ENCODE data around the gene MCC. TPM values are rescaled to one million over a fixed set of nuclear protein-coding genes. Genes with fewer than 3 reads are reported as not detected.

Gene MCC
- total and polyA plus RNA-seq, 7 donors: 1.4 to 13.8 (median 4.4) TPM

DNA sequence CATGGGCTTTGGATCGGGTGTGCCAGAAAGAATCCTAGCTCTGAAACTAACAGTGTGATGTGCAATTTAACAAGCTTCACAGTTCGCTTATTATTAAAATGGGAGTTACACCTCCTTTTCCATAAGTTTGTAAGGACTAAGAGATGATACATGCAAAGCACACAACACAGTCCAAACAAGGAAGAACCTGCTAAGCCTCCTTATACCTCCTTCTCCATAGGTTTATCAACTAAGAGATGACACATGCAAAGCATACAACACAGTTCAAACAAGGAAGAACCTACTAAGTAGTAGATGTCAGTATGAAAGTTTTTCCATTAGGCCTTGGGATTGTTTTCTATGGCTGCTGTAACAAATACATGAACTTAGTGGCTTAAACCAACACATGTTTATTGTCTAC lies 295.7 kb downstream of the MCC start:
- no peak for DNase-seq

DNA sequence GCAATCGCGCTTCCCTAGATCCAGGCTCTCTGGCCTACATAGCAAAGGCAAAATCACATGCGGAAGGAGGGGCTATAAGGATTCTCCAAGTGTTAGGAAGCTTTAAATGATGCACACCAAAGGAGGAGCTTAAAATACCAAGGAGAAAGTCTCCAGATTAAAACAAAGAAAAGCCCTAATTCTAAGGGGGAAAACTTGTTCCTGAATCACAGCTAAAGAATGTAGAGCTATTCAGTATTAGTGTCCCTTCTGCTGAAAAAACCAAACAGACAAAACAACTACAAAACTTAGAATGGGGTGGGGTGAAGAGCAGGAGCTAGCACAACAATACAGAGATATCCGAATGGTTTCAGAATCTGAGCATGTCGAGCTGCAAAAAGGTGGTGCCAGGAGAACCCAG lies 297.9 kb downstream of the MCC start:
- H3K4me3 ChIP-seq: no peak overlapping the region
- no peaks in the 10 kb centered on the region for H3K36me3 ChIP-seq (ENCODE audit: insufficient read depth in 1 of 2, low read depth in 1 of 2)
- no peak for ATAC-seq
- H3K4me1 ChIP-seq: peaks cover 8% of the 10 kb centered on the region
- TF ChIP-seq, protein P1, sequence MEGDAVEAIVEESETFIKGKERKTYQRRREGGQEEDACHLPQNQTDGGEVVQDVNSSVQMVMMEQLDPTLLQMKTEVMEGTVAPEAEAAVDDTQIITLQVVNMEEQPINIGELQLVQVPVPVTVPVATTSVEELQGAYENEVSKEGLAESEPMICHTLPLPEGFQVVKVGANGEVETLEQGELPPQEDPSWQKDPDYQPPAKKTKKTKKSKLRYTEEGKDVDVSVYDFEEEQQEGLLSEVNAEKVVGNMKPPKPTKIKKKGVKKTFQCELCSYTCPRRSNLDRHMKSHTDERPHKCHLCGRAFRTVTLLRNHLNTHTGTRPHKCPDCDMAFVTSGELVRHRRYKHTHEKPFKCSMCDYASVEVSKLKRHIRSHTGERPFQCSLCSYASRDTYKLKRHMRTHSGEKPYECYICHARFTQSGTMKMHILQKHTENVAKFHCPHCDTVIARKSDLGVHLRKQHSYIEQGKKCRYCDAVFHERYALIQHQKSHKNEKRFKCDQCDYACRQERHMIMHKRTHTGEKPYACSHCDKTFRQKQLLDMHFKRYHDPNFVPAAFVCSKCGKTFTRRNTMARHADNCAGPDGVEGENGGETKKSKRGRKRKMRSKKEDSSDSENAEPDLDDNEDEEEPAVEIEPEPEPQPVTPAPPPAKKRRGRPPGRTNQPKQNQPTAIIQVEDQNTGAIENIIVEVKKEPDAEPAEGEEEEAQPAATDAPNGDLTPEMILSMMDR (IDR thresholded peaks at IDR 0.05): no peak
- intact Hi-C loops (cut with DNase I): no loop called here
- 91% methylated on average over 5 of the region's 5 CpGs for WGBS, 3 donors
- H3K27me3 ChIP-seq (ENCODE audit: insufficient read depth in 3 of 3, low read length in 2 of 3): no peaks in the 10 kb centered on the region
- H3K27ac ChIP-seq: no peak overlapping the region
- DNase-seq: no peak
- peaks cover 4% of the 10 kb centered on the region for H3K9me3 ChIP-seq

More for the DNA sequence above, 295.7 kb downstream of the MCC start:
- H3K4me3 ChIP-seq: no peak overlapping the region
- H3K4me1 ChIP-seq: peaks cover 3% of the 10 kb centered on the region
- ATAC-seq: no peak
- H3K36me3 ChIP-seq (ENCODE audit: insufficient read depth in 1 of 2, low read depth in 1 of 2): no peaks in the 10 kb centered on the region
- no peaks in the 10 kb centered on the region for H3K27me3 ChIP-seq (ENCODE audit: insufficient read depth in 3 of 3, low read length in 2 of 3)
- TF ChIP-seq, protein P1 (IDR thresholded peaks at IDR 0.05): no peak
- no peak overlapping the region for H3K27ac ChIP-seq
- 94 to 97% (median 96%) methylated on average over 2 of the region's 2 CpGs for WGBS, 3 donors
- intact Hi-C loops (cut with DNase I): no loop called here
- peaks cover 4% of the 10 kb centered on the region for H3K9me3 ChIP-seq

DNA sequence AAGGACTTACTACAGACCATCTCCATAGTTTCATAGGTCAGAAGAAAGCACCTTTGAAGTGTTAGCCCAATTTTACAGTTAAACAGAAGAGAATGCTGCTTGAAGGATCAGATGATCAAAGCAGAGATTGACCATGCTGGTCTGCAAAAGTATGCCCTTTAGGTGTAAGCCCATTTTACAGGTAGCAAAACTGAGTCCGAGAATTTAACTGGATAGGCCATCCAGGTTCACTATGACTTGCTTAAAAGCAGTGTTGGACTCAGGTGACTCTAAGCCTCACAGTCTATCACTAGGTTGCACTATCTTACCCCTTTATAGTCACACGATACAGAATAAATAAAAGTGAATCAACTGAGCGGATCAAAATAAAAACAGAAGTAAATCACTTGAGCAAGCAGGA lies 299.0 kb downstream of the MCC start:
- Histone ChIP-seq H3K27me3 (ENCODE audit: insufficient read depth in 3 of 3, low read length in 2 of 3) (no peaks in the 10 kb centered on the region), H3K36me3 (ENCODE audit: insufficient read depth in 1 of 2, low read depth in 1 of 2) (no peaks in the 10 kb centered on the region), H3K4me1 (peaks cover 8% of the 10 kb centered on the region), H3K9me3 (peaks cover 4% of the 10 kb centered on the region), H3K4me3 (no peak overlapping the region), H3K27ac (no peak overlapping the region)
- ATAC-seq (no peak), DNase-seq (no peak)
- WGBS, 3 donors: 84 to 96% (median 96%) methylated on average over 3 of the region's 3 CpGs
- intact Hi-C loops (cut with DNase I): no loop called here
- TF ChIP-seq, protein P1 (IDR thresholded peaks at IDR 0.05): no peak

DNA sequence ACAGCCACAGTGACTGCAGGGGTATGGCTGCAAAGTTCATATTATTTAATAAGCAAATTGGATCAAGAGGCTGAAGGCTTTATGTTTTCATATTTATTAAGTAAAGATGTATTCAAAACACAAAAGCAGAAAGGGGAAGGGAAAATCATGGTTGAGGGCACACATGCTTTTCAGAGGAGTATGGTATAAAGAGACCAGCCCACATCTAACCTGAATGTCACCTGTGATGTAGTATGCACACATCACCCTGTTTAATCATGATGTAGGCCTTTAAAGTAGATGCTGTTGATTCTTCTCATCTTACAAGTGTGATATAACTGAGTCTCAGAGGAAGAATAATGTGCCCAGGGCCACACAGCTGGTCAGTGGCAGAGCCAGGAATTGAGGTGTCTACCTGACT lies 299.8 kb downstream of the MCC start:
- H3K27ac ChIP-seq: no peak overlapping the region
- H3K36me3 ChIP-seq (ENCODE audit: insufficient read depth in 1 of 2, low read depth in 1 of 2): no peaks in the 10 kb centered on the region
- H3K4me1 ChIP-seq: peaks cover 8% of the 10 kb centered on the region
- H3K4me3 ChIP-seq: no peak overlapping the region
- TF ChIP-seq, protein P1 (IDR thresholded peaks at IDR 0.05): no peak
- intact Hi-C loops (cut with DNase I): no loop called here
- peaks cover 4% of the 10 kb centered on the region for H3K9me3 ChIP-seq
- H3K27me3 ChIP-seq (ENCODE audit: insufficient read depth in 3 of 3, low read length in 2 of 3): no peaks in the 10 kb centered on the region
- ATAC-seq (no peak), DNase-seq (no peak)

DNA sequence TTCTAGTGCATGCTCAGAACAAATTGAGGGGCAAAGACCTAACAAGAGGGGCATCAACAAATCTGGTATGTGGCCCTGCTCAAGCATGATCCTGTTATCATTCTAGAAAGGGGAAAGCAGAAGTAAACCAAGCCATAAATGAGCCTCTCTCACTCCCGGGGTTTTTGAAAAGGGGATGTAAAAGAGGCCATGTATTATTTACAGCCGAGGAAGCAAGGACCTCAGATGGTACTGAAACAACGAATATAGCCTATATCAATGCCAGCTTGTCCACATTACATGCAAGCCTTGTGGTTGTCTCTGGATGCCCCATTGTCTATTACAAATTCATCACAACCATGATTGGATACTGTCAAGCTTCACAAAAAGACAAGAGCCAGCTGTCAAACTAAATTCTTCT lies 300.3 kb downstream of the MCC start:
- H3K36me3 ChIP-seq (ENCODE audit: insufficient read depth in 1 of 2, low read depth in 1 of 2): no peaks in the 10 kb centered on the region
- ATAC-seq (no peak), DNase-seq (no peak)
- intact Hi-C loops (cut with DNase I): no loop called here
- WGBS, 3 donors: 35 to 68% (median 64%) methylated on average over 3 of the region's 3 CpGs
- no peaks in the 10 kb centered on the region for H3K27me3 ChIP-seq (ENCODE audit: insufficient read depth in 3 of 3, low read length in 2 of 3)
- TF ChIP-seq, protein P1 (IDR thresholded peaks at IDR 0.05): no peak
- H3K9me3 ChIP-seq: peaks cover 3% of the 10 kb centered on the region
- H3K4me3 ChIP-seq: no peak overlapping the region
- H3K4me1 ChIP-seq: peaks cover 8% of the 10 kb centered on the region
- H3K27ac ChIP-seq: no peak overlapping the region

Data from psoas muscle (tissue), 8 donors.